AG08396 (cell line): ENCODE measurements around the gene BARX2.

Source experiments
- DNase-seq: peaks from one replicate; pipeline ENCODE4 v3.0.0; 2012; ENCODE audit warnings: low spot score, mixed read lengths

Gene BARX2

GRCh38 chr11:129402206-129403171 is 26.8 kb downstream of the BARX2 start:
- DNase-seq: no peak

- no peak for DNase-seq
Observed at GRCh38 chr11:129404731-129405130, 29.1 kb downstream of the BARX2 start.

GRCh38 chr11:129408865-129409444 is 33.3 kb downstream of the BARX2 start:
- no peak for DNase-seq

GRCh38 chr11:129410395-129410960 is 34.8 kb downstream of the BARX2 start:
- DNase-seq: no peak

GRCh38 chr11:129412494-129412893 is 36.8 kb downstream of the BARX2 start:
- no peak for DNase-seq

- DNase-seq: no peak
Observed at GRCh38 chr11:129414144-129414872, 38.7 kb downstream of the BARX2 start.

GRCh38 chr11:129416080-129416820 is 40.6 kb downstream of the BARX2 start:
- no peak for DNase-seq

- no peak for DNase-seq
Observed at GRCh38 chr11:129417458-129417857, 41.8 kb downstream of the BARX2 start.

- no peak for DNase-seq
Observed at GRCh38 chr11:129418039-129418438, 42.4 kb downstream of the BARX2 start.

- DNase-seq: no peak
Observed at GRCh38 chr11:129419386-129419785, 43.7 kb downstream of the BARX2 start.

- DNase-seq: no peak
Observed at GRCh38 chr11:129423426-129423825, 47.8 kb downstream of the BARX2 start.

- no peak for DNase-seq
Observed at GRCh38 chr11:129425214-129425613, 49.6 kb downstream of the BARX2 start.

- DNase-seq: no peak
Observed at GRCh38 chr11:129426038-129426437, 50.4 kb downstream of the BARX2 start.

- DNase-seq: no peak
Observed at GRCh38 chr11:129426776-129427175, 51.1 kb downstream of the BARX2 start.

- no peak for DNase-seq
Observed at GRCh38 chr11:129427376-129427775, 51.7 kb downstream of the BARX2 start.

GRCh38 chr11:129427816-129428406 is 52.3 kb downstream of the BARX2 start:
- no peak for DNase-seq

- no peak for DNase-seq
Observed at GRCh38 chr11:129428557-129428956, 52.9 kb downstream of the BARX2 start.

- no peak for DNase-seq
Observed at GRCh38 chr11:129434641-129435498, 59.2 kb downstream of the BARX2 start.

GRCh38 chr11:129435499-129436245 is 60.0 kb downstream of the BARX2 start:
- DNase-seq: no peak

- no peak for DNase-seq
Observed at GRCh38 chr11:129436573-129436972, 60.9 kb downstream of the BARX2 start.
